Right kidney (tissue), 1 donor: Measurements from ENCODE around the gene IQCE.
"Not testable (repeated sequence)": the region's sequence is repeated elsewhere in the genome, so short reads cannot be mapped to it uniquely, and the experiment has no call there.

ENCODE experiments used
- DNase-seq: peaks from one replicate; pipeline ENCODE4 v3.0.0-alpha.2; 2016

IQCE gene

DNA sequence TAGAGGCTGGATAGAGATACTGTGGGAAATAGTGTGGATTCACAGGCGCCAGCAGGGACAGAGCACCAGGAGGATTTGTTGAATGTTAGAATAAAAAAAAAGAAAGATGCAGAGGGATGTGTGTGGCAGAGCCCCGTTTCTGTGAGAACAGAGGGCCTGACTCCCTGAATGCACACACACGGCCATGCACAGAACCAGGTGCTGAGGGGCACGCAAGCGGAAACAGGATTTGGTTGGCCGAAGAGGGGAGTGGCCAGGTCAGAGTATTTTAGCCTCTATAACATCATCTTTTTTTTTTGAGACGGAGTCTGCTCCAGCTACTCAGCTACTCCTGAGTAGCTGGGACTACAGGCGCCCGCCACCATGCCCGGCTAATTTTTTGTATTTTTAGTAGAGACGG, 21.9 kb downstream of the IQCE start:
- no peak for DNase-seq

DNA sequence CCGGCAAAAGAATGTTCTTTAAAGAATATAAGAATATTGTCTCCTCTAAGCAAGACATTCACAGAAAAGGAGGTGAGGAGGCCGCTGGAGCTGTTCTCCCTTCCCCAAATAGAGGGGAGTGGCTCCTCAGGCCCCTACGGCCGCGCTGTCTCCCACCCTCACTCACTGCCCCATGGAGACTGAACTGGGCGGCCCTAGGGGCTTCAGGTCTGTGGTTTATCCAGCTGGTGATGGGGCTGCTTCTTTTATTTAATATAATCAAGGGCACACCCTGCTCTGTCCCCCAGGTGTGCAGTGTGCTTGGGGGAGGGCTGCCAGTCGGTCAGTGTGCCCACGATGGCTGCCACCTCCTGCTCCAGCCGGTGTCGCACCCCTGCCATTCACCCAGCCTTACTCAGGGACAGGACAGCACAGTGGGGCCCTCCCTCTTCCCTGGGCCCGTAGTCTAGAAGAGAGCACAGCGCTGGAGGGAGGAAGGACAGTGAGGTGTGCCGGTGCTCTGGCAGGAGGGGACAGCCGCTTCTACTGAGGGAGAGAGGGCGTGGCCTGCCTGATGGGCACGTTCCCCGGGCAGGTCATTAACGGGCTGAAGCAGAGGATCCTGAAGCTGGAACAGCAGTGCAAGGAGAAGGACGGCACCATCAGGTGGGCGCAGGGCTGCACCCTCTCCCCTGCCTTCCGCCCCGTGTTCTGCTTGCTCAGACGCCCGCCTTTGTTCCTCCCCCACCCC, 23.4 kb downstream of the IQCE start:
- no peak for DNase-seq

DNA sequence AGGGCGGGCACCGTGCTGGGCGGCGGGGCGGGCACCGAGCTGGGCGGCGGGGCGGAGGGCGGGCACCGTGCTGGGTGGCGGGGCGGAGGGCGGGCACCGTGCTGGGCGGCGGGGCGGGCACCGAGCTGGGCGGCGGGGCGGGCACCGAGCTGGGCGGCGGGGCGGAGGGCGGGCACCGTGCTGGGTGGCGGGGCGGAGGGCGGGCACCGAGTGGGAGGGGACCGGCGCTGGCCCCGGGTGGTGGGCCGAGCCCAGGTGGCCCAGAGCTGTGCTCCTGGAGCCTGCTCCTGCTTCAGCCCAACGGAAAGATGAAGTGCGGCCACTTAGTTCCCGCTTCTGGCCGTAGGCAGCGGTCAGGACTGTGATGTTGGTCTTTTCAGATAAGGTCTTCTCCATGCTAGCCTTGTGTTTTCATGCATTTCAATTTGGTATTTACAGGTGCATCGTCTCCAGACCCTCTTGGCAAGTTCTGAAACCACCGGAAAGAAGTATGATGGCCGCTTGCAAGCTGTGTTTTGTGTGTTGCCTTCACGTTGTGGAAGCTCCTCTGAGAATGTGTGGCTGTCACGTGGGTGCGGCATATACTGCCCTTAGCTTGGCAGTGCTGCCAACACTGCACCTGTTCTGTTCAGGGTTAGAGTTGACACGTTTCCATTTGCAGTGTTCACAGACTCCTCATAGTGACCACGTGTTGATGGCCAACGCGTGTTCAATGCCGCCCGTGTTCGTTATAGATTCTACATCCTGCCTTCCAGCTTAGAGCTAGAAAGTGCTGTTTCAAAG, 25.2 kb downstream of the IQCE start:
- no peak for DNase-seq

DNA sequence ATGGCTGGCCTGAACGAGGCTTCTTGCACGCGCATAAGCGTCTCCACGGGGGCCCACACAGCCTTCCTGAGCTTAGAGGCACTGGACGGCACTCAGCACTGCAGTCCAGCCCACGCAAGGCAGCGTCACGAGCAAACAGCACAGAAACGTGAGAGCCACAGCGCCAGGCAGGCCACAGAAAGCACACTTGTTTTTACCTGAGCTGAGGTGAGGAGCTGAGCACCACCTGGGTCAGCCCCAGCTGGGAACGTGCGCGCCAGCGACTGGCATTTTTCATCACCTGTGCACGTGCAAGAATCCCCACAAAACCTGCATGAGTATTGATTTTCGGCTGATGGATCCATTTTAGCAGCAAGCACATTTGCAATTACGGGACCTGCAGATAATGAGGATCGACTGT, 26.7 kb downstream of the IQCE start:
- no peak for DNase-seq

DNA sequence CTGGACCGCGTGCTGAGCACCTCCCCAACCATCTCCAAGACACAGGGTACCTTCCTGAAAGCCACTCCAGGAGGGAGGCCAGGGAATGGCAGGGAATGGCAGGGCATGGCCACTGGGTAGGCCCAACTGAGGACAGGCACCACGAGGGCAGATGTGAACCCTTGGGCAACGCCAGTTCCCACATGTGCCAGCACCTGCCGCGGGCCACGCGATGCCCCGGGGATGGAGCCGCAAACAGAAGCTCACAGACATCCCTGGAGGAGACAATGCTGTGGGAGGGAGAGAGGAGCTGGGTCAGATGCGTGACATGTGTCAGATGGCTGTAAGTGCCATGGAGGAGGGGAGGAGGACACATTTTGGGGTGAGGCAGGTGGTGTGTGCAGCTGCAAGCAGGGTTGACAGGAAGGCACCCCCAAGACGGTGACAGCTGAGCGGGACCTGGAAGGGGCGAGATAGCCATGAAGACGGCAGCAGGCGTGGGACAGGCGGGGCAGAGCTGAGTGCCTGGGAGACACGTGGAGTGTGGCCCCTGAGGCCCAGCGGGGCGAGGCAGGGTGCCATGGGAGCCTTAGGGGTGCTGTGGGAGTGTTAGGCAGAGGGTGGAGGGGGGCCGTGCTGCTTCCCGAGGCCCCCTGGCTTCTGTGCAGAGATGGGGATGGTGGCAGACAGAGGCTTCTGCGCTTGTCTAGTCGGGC, 27.7 kb downstream of the IQCE start:
- DNase-seq, result no peak

DNA sequence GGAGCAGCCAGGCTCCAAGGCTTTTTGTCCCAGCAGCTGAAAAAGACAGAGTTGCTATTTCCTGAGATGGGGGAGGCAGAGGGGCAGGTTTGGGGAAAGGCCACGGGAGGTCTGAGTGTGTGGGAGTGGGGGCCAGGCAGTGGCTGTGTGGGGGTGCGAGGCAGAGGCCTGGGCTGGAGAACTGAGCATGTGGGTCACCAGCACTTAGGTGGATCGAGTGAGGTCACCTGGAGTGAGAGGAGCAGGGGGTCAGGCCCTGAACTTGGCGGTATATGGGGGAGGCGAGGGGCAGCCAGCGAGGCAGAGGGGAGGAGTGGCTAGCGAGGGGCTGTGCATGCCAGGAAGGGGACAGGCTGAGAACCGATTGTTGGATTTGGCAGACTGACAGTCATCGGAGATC, 28.4 kb downstream of the IQCE start:
- DNase-seq, result no peak

DNA sequence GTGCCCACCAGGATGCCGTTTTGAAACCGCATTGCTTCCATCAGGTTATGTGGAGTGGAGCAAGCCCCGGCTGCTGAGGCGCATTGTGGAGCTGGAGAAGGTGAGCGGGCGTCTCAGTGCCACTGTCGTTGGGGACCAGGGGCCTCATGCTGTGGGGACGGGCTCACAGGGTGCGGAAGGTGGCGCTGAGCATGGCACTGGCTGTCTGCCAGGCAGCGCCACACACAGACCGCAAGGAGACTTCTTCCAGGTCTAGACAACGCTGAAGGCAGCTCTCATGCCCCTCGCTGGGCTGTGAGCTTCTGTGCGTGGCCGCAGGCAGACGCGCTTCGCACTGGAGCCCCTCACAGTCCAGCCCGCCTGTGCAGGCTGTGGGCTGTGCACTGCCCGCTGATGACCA, 29.0 kb downstream of the IQCE start:
- no peak for DNase-seq

- no peak for DNase-seq
These were observed 30.6 kb downstream of the IQCE start for GRCh38 chr7:2589341-2589740.

- not testable (repeated sequence) for DNase-seq
These were observed 31.2 kb downstream of the IQCE start for GRCh38 chr7:2589941-2590340.

GRCh38 chr7:2592375-2592865, 33.6 kb downstream of the IQCE start:
- no peak for DNase-seq

DNA sequence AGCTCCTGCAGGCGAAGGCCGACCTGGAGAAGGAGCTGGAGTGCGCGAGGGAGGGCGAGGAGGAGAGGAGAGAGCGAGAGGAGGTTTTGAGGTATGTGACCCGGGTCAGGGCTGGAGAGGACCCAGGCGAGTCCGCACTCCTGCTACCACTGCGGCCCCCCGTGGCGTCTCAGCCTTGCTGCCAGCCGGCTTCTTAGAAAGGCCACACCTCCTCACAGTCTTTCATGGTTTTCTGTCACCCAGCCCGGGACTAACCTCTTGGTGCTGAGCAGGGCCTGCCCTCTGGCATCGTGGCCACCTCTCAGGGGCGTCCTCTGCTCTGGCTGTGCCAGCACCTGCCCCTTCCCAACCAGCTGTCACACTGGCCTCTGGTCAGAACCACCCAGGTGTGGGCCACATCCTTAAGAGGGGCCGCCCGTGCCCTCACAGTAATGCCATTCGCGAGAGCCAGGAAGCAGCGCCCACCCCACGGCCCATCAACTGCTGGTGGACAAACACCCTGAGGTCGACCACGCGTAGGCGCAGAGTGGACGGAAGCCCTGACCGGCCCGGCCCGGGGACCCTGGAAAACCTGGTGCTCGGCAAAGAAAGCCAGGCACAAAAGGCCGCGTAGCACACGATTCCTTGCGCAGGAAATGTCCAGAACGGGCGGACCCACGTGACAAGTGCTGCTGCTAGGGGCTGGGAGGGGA, 34.4 kb downstream of the IQCE start:
- DNase-seq, result no peak

GRCh38 chr7:2594599-2594998, 35.8 kb downstream of the IQCE start:
- no peak for DNase-seq

DNA sequence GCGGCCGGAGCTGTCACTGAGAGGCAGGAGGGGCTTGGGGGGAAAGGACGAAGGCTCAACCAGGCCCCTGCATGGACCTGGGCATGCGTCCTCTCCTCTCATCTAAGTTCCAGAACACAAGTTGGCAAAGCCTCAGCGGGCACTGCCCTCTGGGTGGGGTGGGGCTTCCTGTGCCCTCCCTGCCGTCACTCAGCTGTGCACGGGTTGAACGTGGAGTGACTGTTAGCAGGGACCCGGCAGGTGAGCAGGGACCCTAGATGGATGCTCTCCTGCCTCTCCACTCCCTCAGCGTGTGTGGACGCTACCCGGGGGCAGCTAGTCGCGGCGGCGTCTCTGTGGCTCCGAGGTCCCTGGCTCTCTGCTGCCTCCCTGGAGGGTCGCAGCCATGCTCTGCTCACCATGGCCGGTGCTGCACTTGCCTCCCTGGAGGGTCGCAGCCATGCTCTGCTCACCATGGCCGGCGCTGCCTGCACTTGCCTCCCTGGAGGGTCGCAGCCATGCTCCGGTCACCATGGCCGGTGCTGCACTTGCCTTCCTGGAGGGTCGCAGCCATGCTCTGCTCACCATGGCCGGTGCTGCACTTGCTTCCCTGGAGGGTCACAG, 36.6 kb downstream of the IQCE start:
- no peak for DNase-seq

- DNase-seq, result no peak
These were observed 37.9 kb downstream of the IQCE start for GRCh38 chr7:2596464-2597272.

DNA sequence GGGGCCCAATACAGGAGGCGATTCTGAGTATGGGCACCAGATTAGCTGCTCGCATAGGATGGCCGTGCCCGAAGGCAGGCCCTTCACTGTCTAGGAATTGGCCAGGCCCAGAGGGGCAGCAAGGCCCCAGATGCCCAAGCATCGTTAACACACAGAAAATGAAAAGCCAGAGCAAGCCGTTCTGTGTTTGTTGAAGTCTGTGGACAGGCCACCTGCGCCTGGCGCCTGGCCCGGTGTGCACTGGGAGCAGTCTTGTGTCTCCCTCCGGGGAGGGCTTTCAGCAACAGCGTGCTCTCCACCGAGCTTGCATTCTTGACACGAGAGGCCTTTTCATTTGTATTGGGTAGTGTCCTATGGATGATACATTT, 38.5 kb downstream of the IQCE start:
- no peak for DNase-seq

- no peak for DNase-seq
These were observed 39.5 kb downstream of the IQCE start for GRCh38 chr7:2598154-2598823.

- no peak for DNase-seq
These were observed 42.3 kb downstream of the IQCE start for GRCh38 chr7:2601065-2601464.

DNA sequence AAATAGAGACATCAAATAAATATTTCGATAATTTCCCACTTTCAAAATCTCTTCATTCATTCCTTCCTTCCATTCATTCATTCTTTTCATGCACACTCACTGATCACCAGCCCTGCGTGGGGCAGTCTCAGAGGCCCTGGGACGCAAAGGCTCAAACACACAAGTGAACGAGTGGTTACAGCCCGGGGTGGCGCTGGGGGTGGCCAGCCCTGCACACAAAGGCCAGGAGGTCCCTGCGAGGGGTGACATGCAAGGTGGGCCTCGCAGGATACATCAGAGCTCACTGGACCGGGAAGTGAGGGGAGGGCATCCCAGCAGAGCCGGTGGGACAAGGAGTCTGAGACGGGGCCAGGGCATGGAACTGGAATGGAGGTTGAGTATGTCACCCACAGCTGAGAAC, 43.1 kb downstream of the IQCE start:
- no peak for DNase-seq

GRCh38 chr7:2602406-2603043, 43.7 kb downstream of the IQCE start:
- no peak for DNase-seq
